GM19372 (cell line): ENCODE data around the gene TPRG1.

Experiments
- ATAC-seq: cut with Tn5 transposase; IDR thresholded peaks from one replicate; pipeline ENCODE4 v1.9.1; 2021; ENCODE audit warnings: mild to moderate bottlenecking, low read depth, moderate library complexity; ENCODE audit not compliant: unreplicated experiment

The TPRG1 gene

DNA sequence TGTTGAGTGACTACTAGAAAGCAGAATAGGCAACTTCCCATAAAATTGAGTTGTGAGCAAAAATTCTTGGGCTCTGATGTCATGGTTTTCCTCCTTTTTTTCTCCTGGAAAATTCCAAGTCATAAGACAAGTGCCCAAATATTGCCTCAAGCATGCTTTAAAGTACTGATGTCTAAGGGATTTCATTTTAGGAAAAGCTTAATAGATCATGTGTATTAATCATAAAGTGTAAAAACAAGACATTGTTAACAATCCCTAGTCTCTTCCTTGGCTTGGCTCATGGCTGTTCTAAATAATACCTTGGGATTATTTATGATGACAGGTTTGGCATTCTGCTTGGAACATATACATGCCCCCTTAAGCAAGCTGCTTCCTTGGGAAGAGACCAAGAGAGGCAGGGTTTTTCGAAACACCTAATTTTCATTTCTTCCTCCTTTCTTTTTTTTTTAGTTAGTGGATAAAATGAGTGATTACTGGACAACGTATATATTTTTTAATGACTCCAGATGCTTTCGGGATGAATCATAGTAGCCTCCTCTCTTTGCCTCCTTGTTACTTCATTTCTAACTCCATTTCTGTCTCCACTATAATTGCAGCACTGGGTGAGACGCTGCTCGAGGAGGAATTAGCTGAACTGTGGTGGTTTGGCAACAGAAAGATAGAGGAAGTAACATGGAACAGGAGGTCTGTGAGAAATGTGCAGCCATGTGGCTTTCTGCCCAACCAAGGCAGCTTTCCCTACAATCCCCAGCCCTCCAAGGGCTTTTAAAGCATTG, 104.9 kb downstream of the TPRG1 start:
- ATAC-seq: no peak

DNA sequence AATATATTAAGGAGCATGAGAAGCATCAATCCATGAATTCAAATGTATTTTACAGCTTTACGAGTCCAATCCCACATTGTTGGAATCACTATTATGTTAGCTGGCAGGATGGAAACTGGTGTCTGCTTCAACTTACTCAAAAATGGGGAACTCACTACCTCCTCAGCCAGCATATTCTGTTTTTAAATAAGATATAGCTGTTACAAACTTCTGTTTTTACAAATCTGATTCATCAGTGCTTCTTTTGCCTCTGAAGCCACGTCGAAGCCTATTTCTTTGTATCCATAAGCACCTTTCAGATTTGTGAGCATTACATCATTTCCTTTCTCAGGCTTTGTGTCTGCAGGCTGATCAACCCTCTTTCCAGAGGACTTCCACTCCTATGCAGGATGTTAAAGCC, 105.9 kb downstream of the TPRG1 start:
- no peak for ATAC-seq

DNA sequence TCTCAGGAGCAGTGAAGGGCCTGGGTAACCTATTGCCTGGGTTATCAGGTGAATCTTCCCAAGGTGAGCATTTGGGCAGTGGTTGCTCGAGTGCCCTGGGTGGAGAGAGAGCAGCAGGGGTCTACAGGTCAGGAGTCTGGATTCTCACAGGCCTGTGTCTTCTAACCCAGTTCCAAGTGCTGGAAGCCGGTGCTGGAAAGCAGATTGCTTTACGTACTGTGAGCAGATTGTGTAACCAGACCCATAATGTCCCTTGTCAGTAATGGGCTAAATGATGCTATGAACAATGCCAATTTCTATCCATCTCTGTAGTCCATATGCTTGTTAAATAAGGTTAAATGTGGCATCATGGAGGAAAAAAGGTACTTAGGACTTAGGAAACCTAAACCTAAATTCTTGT, 106.5 kb downstream of the TPRG1 start:
- no peak for ATAC-seq

- no peak for ATAC-seq
Observed at GRCh38 chr3:189282189-189282588, 110.4 kb downstream of the TPRG1 start.

- ATAC-seq: no peak
Observed at GRCh38 chr3:189282741-189283140, 111.0 kb downstream of the TPRG1 start.

GRCh38 chr3:189286188-189286587, 114.4 kb downstream of the TPRG1 start:
- ATAC-seq: no peak

DNA sequence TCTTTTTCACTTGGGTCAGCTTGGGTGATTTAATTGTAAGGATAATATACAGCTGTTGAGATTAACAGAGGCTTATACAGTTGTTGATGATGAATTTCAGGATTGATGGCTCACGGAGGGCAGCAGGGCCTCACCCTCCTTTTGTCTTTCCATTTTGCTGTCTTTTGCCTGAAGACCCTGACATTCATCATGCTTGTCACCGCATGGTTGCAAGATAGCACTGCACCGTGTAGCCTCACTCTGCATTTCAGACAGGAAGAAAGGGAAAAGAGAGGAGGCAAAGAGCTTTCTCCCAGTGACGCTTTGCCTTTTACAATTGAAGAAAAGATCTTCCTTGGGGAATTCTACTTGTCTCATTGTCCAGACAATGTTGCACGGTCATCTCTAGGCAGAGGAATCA, 115.1 kb downstream of the TPRG1 start:
- no peak for ATAC-seq

DNA sequence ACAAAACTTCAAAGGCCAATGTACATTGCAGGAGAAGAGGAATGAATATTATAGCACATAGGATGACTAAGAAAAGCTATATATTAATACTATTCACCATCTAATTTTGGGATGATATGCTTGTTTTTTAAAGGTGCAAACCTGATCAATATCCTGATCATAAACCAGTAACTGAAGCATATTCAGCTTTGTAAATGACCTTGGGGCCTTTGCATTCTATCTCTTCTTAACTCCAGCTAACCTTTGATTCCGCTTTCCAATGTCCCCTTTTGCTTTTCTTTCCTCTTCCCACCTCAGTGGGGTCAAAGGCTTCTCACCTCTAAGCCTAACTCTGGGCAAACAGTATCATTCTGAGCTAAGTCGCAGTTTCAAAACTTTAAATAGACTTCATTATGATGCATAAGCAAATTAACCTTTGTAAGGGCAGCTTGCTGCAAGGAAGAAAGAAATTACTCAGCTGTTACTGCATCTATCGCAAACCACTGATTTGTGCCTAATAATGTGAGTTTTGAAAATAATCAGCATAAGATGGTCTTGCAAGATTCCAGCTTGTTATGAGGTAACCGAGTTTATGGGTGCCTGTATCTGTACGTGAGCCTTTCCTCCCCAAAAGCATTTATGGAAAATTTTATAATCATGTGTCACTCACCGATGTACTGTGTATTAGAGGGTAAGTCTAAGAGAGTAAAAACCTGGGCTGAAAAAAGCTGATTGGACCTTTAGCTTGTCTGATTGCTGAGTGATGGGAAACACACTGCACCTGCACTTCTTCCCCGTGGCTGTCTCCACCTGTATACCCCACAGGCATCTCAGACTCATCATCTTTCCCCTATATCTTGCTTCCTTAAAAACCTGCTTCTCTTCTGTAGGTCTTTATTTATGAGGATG, 116.8 kb downstream of the TPRG1 start:
- peak; percentile 91 for ATAC-seq

GRCh38 chr3:189289251-189289650, 117.5 kb downstream of the TPRG1 start:
- no peak for ATAC-seq

GRCh38 chr3:189292667-189293484, 121.1 kb downstream of the TPRG1 start:
- ATAC-seq: no peak

GRCh38 chr3:189294649-189295048, 122.9 kb downstream of the TPRG1 start:
- ATAC-seq: no peak

DNA sequence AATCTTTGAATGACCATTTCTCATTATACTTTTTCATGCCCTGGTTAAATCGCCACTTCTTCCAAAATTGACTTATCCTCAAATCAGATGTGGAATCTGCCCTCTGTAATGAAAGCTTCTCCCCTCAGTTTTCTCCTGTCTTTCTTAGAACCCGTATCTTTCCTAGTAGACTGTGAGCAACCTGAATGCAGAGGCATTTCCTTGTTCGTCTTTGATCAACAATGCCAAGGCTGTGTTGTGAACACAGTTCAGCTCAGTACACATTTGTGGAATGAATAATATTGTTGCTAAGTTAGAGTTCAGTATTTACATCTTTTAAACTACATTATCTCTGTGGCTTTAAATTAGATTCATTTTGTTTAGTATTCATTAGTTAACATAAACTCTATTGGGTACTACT, 123.3 kb downstream of the TPRG1 start:
- no peak for ATAC-seq

DNA sequence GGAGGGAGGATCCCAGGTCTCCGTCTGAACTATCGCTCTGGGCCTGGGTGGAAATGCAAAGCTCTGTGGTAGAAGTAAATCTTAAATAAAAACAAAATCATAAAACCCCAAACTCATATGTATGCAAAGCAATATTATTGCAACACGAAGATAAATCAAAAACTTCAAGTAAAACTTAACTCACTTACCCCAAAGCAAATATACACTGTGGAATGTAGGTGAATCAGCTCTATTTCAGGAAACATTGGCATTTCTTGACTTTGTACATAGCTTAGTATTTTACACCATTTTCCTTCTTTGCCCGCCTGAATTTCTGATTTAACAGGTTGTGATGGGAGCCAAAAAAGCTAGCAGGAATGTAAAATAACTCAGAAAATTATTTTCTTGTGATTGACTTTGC, 126.2 kb downstream of the TPRG1 start:
- ATAC-seq: no peak

GRCh38 chr3:189298469-189299375, 127.0 kb downstream of the TPRG1 start:
- ATAC-seq: no peak

GRCh38 chr3:189300345-189300744, 128.6 kb downstream of the TPRG1 start:
- ATAC-seq: no peak

- no peak for ATAC-seq
Observed at GRCh38 chr3:189301479-189301878, 129.7 kb downstream of the TPRG1 start.

DNA sequence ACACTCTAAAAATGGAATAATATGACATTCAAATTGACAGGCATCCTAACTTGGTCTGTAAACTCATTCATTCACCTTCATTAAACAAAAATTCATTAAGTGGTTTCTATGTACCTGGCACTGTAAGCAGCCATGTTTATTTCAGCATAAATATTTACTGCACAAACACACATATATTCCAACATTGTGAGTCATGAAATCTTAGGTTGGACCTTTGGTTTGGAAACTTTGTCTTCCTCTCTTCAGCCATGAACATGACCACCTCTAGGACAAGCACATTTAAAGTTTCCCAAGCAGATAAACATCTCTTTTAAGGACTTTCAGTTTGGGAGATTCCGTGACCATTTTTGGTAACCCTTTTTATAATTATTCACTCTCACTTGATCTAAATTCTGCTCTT, 131.8 kb downstream of the TPRG1 start:
- ATAC-seq: no peak

DNA sequence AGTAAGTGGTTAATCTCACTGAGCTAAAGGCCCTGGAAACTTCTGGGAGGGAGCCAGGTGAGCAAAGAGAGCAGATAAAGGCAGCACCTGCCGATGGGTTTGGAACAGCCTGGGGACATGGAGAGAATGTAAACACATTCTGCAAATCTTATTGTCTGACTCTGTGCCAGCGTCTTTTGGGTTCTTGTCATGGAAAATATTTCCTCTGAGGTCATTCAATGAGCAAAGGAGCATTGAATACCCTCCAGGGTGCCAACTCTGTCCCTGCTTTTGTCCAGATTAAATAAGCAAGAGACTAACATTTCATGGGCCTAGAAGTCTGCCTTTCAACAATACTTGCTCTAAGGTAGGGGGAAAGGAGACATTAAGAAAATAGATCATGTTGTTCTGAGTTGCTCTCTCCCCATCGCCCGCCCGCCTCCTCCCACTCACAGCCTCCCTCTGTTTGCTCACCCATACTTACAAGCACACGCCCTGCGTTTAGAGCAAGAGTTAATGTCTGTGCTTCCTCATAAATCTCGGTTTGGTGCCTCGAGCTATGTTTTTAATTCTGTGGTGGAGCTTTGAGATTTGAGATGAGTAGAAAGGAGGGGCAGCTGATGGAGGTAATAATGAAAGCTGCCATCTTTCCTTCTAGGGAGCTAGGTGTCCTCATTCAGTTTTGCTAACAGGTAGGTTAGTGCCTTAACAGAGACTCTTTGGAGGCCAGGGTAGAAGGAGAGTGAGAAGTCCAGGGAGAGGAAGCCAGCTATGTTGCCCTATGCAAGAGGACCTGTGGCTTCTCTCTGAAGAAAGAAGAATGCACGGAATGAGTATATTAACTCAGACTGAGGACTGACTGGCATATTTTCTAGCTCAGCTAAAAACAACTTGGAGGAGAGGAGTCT, 132.9 kb downstream of the TPRG1 start:
- ATAC-seq: no peak

DNA sequence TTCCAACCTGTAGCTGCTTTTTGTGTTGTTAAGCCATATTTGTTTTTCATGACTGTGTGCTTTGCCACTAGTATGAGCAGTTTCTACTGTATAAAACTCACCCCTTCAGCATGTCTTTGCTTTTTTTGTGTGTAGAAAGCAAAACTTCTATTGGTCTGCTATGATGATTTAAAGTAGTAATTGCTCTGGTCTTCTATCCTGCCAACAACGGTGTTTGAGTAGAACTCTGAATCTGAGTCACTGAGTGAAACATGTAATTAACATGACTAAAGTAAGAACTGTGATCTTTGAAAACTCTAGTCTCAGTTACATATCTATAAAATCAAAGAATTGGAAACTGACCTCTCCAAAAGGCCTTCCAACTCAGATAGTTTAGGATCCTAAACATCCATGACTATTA, 133.6 kb downstream of the TPRG1 start:
- ATAC-seq: peak; percentile 36
